ENCODE data around the gene CDCA4.

DNA sequence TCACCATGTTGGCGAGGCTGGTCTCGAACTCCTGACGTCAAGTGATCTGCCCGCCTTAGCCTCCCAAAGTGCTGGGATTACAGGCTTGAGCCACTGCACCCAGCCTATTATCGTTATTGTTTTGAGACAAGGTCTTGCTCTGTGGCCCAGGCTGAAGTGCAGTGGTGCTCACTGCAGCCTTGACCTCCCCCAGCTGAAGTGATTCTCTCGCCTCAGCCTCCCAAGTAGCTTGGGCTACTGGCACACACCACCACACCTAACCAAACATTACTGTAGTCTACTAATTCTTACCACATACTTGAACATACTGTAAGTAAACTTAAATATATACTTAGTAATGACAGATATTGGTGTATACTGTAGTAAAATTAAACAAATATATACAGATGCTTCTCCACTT is 4.5 kb upstream of the CDCA4 start:
- TF ChIP-seq, protein P1, sequence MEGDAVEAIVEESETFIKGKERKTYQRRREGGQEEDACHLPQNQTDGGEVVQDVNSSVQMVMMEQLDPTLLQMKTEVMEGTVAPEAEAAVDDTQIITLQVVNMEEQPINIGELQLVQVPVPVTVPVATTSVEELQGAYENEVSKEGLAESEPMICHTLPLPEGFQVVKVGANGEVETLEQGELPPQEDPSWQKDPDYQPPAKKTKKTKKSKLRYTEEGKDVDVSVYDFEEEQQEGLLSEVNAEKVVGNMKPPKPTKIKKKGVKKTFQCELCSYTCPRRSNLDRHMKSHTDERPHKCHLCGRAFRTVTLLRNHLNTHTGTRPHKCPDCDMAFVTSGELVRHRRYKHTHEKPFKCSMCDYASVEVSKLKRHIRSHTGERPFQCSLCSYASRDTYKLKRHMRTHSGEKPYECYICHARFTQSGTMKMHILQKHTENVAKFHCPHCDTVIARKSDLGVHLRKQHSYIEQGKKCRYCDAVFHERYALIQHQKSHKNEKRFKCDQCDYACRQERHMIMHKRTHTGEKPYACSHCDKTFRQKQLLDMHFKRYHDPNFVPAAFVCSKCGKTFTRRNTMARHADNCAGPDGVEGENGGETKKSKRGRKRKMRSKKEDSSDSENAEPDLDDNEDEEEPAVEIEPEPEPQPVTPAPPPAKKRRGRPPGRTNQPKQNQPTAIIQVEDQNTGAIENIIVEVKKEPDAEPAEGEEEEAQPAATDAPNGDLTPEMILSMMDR (IDR thresholded peaks at IDR 0.05) = no peak
- no peak for TF ChIP-seq EZH2 (IDR thresholded peaks at IDR 0.05; ENCODE audit: borderline replicate concordance, insufficient read depth, low read depth, low read length, poor library complexity, severe bottlenecking)
